CMK (cell line): ENCODE data around the gene SUSD3.

Source experiments
- DNase-seq: peaks from one replicate; pipeline ENCODE4 v3.0.0-alpha.2; 2010; ENCODE audit warnings: low read depth

The SUSD3 gene

GRCh38 chr9:93030642-93031628, 27.6 kb upstream of the SUSD3 start:
- no peak for DNase-seq

- DNase-seq: no peak
Observed at GRCh38 chr9:93031629-93032430, 26.7 kb upstream of the SUSD3 start.

- DNase-seq: no peak
Observed at GRCh38 chr9:93032545-93032944, 26.0 kb upstream of the SUSD3 start.

- no peak for DNase-seq
Observed at GRCh38 chr9:93033531-93033930, 25.0 kb upstream of the SUSD3 start.

- DNase-seq: no peak
Observed at GRCh38 chr9:93035106-93035660, 23.3 kb upstream of the SUSD3 start.

- DNase-seq: no peak
Observed at GRCh38 chr9:93035821-93036351, 22.6 kb upstream of the SUSD3 start.

- no peak for DNase-seq
Observed at GRCh38 chr9:93036887-93037475, 21.5 kb upstream of the SUSD3 start.

GRCh38 chr9:93037476-93037971, 21.0 kb upstream of the SUSD3 start:
- no peak for DNase-seq

GRCh38 chr9:93038918-93039317, 19.6 kb upstream of the SUSD3 start:
- no peak for DNase-seq

GRCh38 chr9:93039456-93039855, 19.0 kb upstream of the SUSD3 start:
- DNase-seq: no peak

GRCh38 chr9:93039976-93040375, 18.5 kb upstream of the SUSD3 start:
- DNase-seq: no peak

- no peak for DNase-seq
Observed at GRCh38 chr9:93040409-93040808, 18.1 kb upstream of the SUSD3 start.

- no peak for DNase-seq
Observed at GRCh38 chr9:93041108-93041802, 17.2 kb upstream of the SUSD3 start.

GRCh38 chr9:93043122-93043521, 15.4 kb upstream of the SUSD3 start:
- no peak for DNase-seq

- DNase-seq: no peak
Observed at GRCh38 chr9:93045521-93045920, 13.0 kb upstream of the SUSD3 start.

- no peak for DNase-seq
Observed at GRCh38 chr9:93048566-93049448, 9.7 kb upstream of the SUSD3 start.

GRCh38 chr9:93049491-93049890, 9.0 kb upstream of the SUSD3 start:
- no peak for DNase-seq

GRCh38 chr9:93050231-93050630, 8.3 kb upstream of the SUSD3 start:
- DNase-seq: no peak

GRCh38 chr9:93051680-93052089, 6.8 kb upstream of the SUSD3 start:
- no peak for DNase-seq
